Activated CD8-positive, alpha-beta memory T cell treated with anti-CD3 and anti-CD28 coated beads, Interleukin-2, amount 10 ng/mL, durations not matched to agents 7 days and 5 days (primary cell): Measurements from ENCODE around the gene TASP1. TPM values are rescaled to one million over a fixed set of nuclear protein-coding genes. Genes with fewer than 3 reads are reported as not detected.

ENCODE experiments used
- ATAC-seq: fragments of 150-1000 bp; cut with Tn5 transposase; one replicate; pipeline ENCODE4 v1.10.0; 2021; ENCODE audit warnings: moderate library complexity
- CTCF ChIA-PET: fragments of 350-600 bp; sonication (Branson Sonifier 250); formaldehyde crosslinking; loops from one replicate; lab custom pipeline; 2021; ENCODE audit warnings: antibody characterized with exemption; lab: Charles Lee
- DNase-seq: peaks from one replicate; pipeline ENCODE4 v3.0.0-alpha.2; 2020
- H3K27ac Mint-ChIP-seq: one replicate; pipeline ENCODE4 v1.8.0; 2021; ENCODE audit warnings: mild to moderate bottlenecking, mixed read lengths
- H3K27me3 Mint-ChIP-seq: one replicate; pipeline ENCODE4 v1.8.0; 2021; ENCODE audit warnings: mixed read lengths
- H3K36me3 Mint-ChIP-seq: one replicate; pipeline ENCODE4 v1.8.0; 2021; ENCODE audit warnings: mild to moderate bottlenecking, mixed read lengths
- H3K4me1 Mint-ChIP-seq: one replicate; pipeline ENCODE4 v1.8.0; 2021; ENCODE audit warnings: mixed read lengths
- H3K4me3 Mint-ChIP-seq: one replicate; pipeline ENCODE4 v1.8.0; 2021; ENCODE audit warnings: mild to moderate bottlenecking, moderate library complexity, mixed read lengths
- H3K9me3 Mint-ChIP-seq: one replicate; pipeline ENCODE4 v1.8.0; 2022; ENCODE audit warnings: low read depth, mixed read lengths
- total RNA-seq, 2 experiments: library from RNA; stranded (reverse); gene quantifications; one replicate each; pipeline ENCODE4 v1.2.3, GENCODE V29; 2021

The TASP1 gene
- total RNA-seq: 10 to 100 TPM; 10.3 to 11.7 TPM

- peaks cover 10% of the 10 kb centered on the region for H3K27me3 Mint-ChIP-seq
- CTCF ChIA-PET: no interaction called here
- H3K4me3 Mint-ChIP-seq: peak within 1 kb of the TSS; percentile 89
- peak within 1 kb of the TSS; percentile 65 for H3K27ac Mint-ChIP-seq
- peaks cover 7% of the 10 kb centered on the region for H3K36me3 Mint-ChIP-seq
- DNase-seq (peak; percentile 97), ATAC-seq (peak; percentile 100)
- H3K4me1 Mint-ChIP-seq: peaks cover 27% of the 10 kb centered on the region
- H3K9me3 Mint-ChIP-seq: no peaks in the 10 kb centered on the region
These were observed at the start of gene TASP1 for GRCh38 chr20:13638496-13639149. Gene TASP1 (minus strand): TSS chr20:13638932. CDS start chr20:13630078, 8,854 bp downstream.

- Mint-ChIP-seq H3K27ac (no peak overlapping the region), H3K27me3 (peaks cover 20% of the 10 kb centered on the region), H3K9me3 (no peaks in the 10 kb centered on the region), H3K36me3 (no peaks in the 10 kb centered on the region), H3K4me1 (peaks cover 8% of the 10 kb centered on the region), H3K4me3 (no peak overlapping the region)
- DNase-seq: no peak
- CTCF ChIA-PET: no interaction called here
- no peak for ATAC-seq
These were observed 49.1 kb upstream of the TASP1 start for GRCh38 chr20:13687815-13688214.

- peaks cover 20% of the 10 kb centered on the region for H3K27me3 Mint-ChIP-seq
- H3K9me3 Mint-ChIP-seq: no peaks in the 10 kb centered on the region
- no peaks in the 10 kb centered on the region for H3K36me3 Mint-ChIP-seq
- no peak for ATAC-seq
- no peak overlapping the region for H3K4me3 Mint-ChIP-seq
- DNase-seq: no peak
- peaks cover 10% of the 10 kb centered on the region for H3K4me1 Mint-ChIP-seq
- H3K27ac Mint-ChIP-seq: no peak overlapping the region
- CTCF ChIA-PET: no interaction called here
These were observed 46.9 kb upstream of the TASP1 start for GRCh38 chr20:13685623-13686022.

GRCh38 chr20:13684566-13685222 is 46.0 kb upstream of the TASP1 start:
- Mint-ChIP-seq H3K9me3 (no peaks in the 10 kb centered on the region), H3K27me3 (peaks cover 20% of the 10 kb centered on the region), H3K4me1 (peaks cover 10% of the 10 kb centered on the region), H3K27ac (no peak overlapping the region), H3K4me3 (no peak overlapping the region), H3K36me3 (no peaks in the 10 kb centered on the region)
- CTCF ChIA-PET: no interaction called here
- ATAC-seq (no peak), DNase-seq (no peak)

GRCh38 chr20:13683833-13684232 is 45.1 kb upstream of the TASP1 start:
- CTCF ChIA-PET: no interaction called here
- Mint-ChIP-seq H3K9me3 (no peaks in the 10 kb centered on the region), H3K36me3 (no peaks in the 10 kb centered on the region), H3K4me3 (no peak overlapping the region), H3K27ac (no peak overlapping the region), H3K27me3 (peaks cover 20% of the 10 kb centered on the region), H3K4me1 (peaks cover 10% of the 10 kb centered on the region)
- DNase-seq: no peak
- no peak for ATAC-seq

- H3K27ac Mint-ChIP-seq: no peak overlapping the region
- no peak for ATAC-seq
- CTCF ChIA-PET: no interaction called here
These were observed 42.8 kb upstream of the TASP1 start for GRCh38 chr20:13681248-13682125.

GRCh38 chr20:13678944-13679343 is 40.2 kb upstream of the TASP1 start:
- no peak for DNase-seq
- Mint-ChIP-seq H3K4me1 (peaks cover 2% of the 10 kb centered on the region), H3K27me3 (peaks cover 9% of the 10 kb centered on the region), H3K4me3 (no peak overlapping the region), H3K36me3 (no peaks in the 10 kb centered on the region), H3K27ac (no peak overlapping the region), H3K9me3 (no peaks in the 10 kb centered on the region)
- no peak for ATAC-seq
- CTCF ChIA-PET: no interaction called here

More at GRCh38 chr20:13681248-13682125, 42.8 kb upstream of the TASP1 start:
- no peaks in the 10 kb centered on the region for H3K36me3 Mint-ChIP-seq
- peaks cover 10% of the 10 kb centered on the region for H3K4me1 Mint-ChIP-seq
- H3K27me3 Mint-ChIP-seq: peaks cover 20% of the 10 kb centered on the region
- DNase-seq: no peak
- no peaks in the 10 kb centered on the region for H3K9me3 Mint-ChIP-seq
- H3K4me3 Mint-ChIP-seq: no peak overlapping the region

GRCh38 chr20:13677241-13677640 is 38.5 kb upstream of the TASP1 start:
- no peak overlapping the region for H3K4me3 Mint-ChIP-seq
- no peaks in the 10 kb centered on the region for H3K9me3 Mint-ChIP-seq
- ATAC-seq: no peak
- no peaks in the 10 kb centered on the region for H3K36me3 Mint-ChIP-seq
- peaks cover 2% of the 10 kb centered on the region for H3K4me1 Mint-ChIP-seq
- CTCF ChIA-PET: no interaction called here
- no peak for DNase-seq
- H3K27me3 Mint-ChIP-seq: peaks cover 4% of the 10 kb centered on the region
- H3K27ac Mint-ChIP-seq: no peak overlapping the region

- peaks cover 2% of the 10 kb centered on the region for H3K4me1 Mint-ChIP-seq
- no peaks in the 10 kb centered on the region for H3K36me3 Mint-ChIP-seq
- no peak for ATAC-seq
- no peak overlapping the region for H3K27ac Mint-ChIP-seq
- peaks cover 9% of the 10 kb centered on the region for H3K27me3 Mint-ChIP-seq
- H3K4me3 Mint-ChIP-seq: no peak overlapping the region
- no peak for DNase-seq
- CTCF ChIA-PET: no interaction called here
- H3K9me3 Mint-ChIP-seq: no peaks in the 10 kb centered on the region
These were observed 38.0 kb upstream of the TASP1 start for GRCh38 chr20:13676682-13677081.

GRCh38 chr20:13672690-13673089 is 34.0 kb upstream of the TASP1 start:
- Mint-ChIP-seq H3K4me1 (no peaks in the 10 kb centered on the region), H3K36me3 (no peaks in the 10 kb centered on the region), H3K4me3 (no peak overlapping the region), H3K9me3 (no peaks in the 10 kb centered on the region), H3K27me3 (peaks cover 30% of the 10 kb centered on the region), H3K27ac (no peak overlapping the region)
- CTCF ChIA-PET: no interaction called here
- no peak for DNase-seq
- no peak for ATAC-seq

- Mint-ChIP-seq H3K9me3 (no peaks in the 10 kb centered on the region), H3K4me1 (no peaks in the 10 kb centered on the region), H3K27me3 (peaks cover 30% of the 10 kb centered on the region), H3K27ac (no peak overlapping the region), H3K36me3 (no peaks in the 10 kb centered on the region), H3K4me3 (no peak overlapping the region)
- CTCF ChIA-PET: no interaction called here
- ATAC-seq (no peak), DNase-seq (no peak)
These were observed 33.2 kb upstream of the TASP1 start for GRCh38 chr20:13671916-13672378.

- Mint-ChIP-seq H3K4me1 (no peaks in the 10 kb centered on the region), H3K27me3 (peaks cover 30% of the 10 kb centered on the region), H3K4me3 (no peak overlapping the region), H3K9me3 (no peaks in the 10 kb centered on the region), H3K27ac (no peak overlapping the region), H3K36me3 (no peaks in the 10 kb centered on the region)
- CTCF ChIA-PET: no interaction called here
- no peak for DNase-seq
- ATAC-seq: no peak
These were observed 32.8 kb upstream of the TASP1 start for GRCh38 chr20:13671512-13671911.

GRCh38 chr20:13670160-13670559 is 31.4 kb upstream of the TASP1 start:
- no peak overlapping the region for H3K4me3 Mint-ChIP-seq
- no peak for DNase-seq
- no peak for ATAC-seq
- peaks cover 32% of the 10 kb centered on the region for H3K27me3 Mint-ChIP-seq
- H3K36me3 Mint-ChIP-seq: no peaks in the 10 kb centered on the region
- no peaks in the 10 kb centered on the region for H3K4me1 Mint-ChIP-seq
- CTCF ChIA-PET: no interaction called here
- H3K9me3 Mint-ChIP-seq: no peaks in the 10 kb centered on the region
- H3K27ac Mint-ChIP-seq: no peak overlapping the region
